WTC11 (cell line): ENCODE measurements around the gene MS4A4A. TPM values are rescaled to one million over a fixed set of nuclear protein-coding genes. Genes with fewer than 3 reads are reported as not detected.

Experiments used
- ATAC-seq: fragments of 200-7000 bp; cut with Tn5 transposase; 2 replicates; pipeline ENCODE4 v1.10.0; 2021; ENCODE audit warnings: mild to moderate bottlenecking, moderate library complexity
- CTCF ChIA-PET: fragments of 300-600 bp; sonication (Branson Sonifier 250); formaldehyde crosslinking; loops from one replicate; lab custom pipeline; 2021; ENCODE audit warnings: antibody characterized with exemption; lab: Charles Lee
- POLR2A ChIA-PET: fragments of 350-600 bp; sonication (Branson Sonifier 250); formaldehyde crosslinking; loops from one replicate; lab custom pipeline; 2021; ENCODE audit warnings: antibody characterized with exemption; lab: Charles Lee
- DNase-seq: peaks from one replicate; pipeline ENCODE4 v3.0.0; 2021; ENCODE audit warnings: low spot score
- H3K27ac Mint-ChIP-seq: 2 replicates; pipeline ENCODE4 v1.8.0; 2021; ENCODE audit warnings: mixed read lengths
- H3K27me3 Mint-ChIP-seq: 2 replicates; pipeline ENCODE4 v1.8.0; 2021; ENCODE audit warnings: low read depth, mild to moderate bottlenecking, moderate library complexity, mixed read lengths
- H3K36me3 Mint-ChIP-seq: 2 replicates; pipeline ENCODE4 v1.8.0; 2021; ENCODE audit warnings: mixed read lengths
- H3K4me1 Mint-ChIP-seq: 2 replicates; pipeline ENCODE4 v1.8.0; 2022; ENCODE audit warnings: mixed read lengths
- H3K4me3 Mint-ChIP-seq: 2 replicates; pipeline ENCODE4 v1.8.0; 2021; ENCODE audit warnings: mild to moderate bottlenecking, moderate library complexity, mixed read lengths
- H3K9me3 Mint-ChIP-seq: 2 replicates; pipeline ENCODE4 v1.8.0; 2021; ENCODE audit warnings: mixed read lengths
- CTCF ChIP-seq: fragments of 200-600 bp; IDR thresholded peaks from 2 replicates; pipeline ENCODE4 v1.8.0; 2022; ENCODE audit warnings: antibody characterized with exemption
- FOXK1 ChIP-seq: sonication (generic); formaldehyde crosslinking; IDR thresholded peaks from 2 replicates; pipeline ENCODE4 v1.8.0; 2022; ENCODE audit warnings: mild to moderate bottlenecking, moderate library complexity, missing genetic modification reagents
- HMGXB4 ChIP-seq: sonication (generic); formaldehyde crosslinking; IDR thresholded peaks from 2 replicates; pipeline ENCODE4 v1.8.1; 2023; ENCODE audit warnings: mild to moderate bottlenecking, moderate library complexity, missing genetic modification reagents
- IRF2 ChIP-seq: sonication (generic); formaldehyde crosslinking; IDR thresholded peaks from 2 replicates; pipeline ENCODE4 v1.8.0; 2022; ENCODE audit warnings: low read depth, missing genetic modification reagents, borderline replicate concordance
- MXD4 ChIP-seq: fragments of 250-450 bp; sonication (Bioruptor Pico); IDR thresholded peaks from 2 replicates; pipeline ENCODE4 v1.8.0; 2021; ENCODE audit warnings: mild to moderate bottlenecking, moderate library complexity, borderline replicate concordance
- MYBL2 ChIP-seq: sonication (generic); formaldehyde crosslinking; IDR thresholded peaks from 2 replicates; pipeline ENCODE4 v1.8.1; 2023; ENCODE audit warnings: mild to moderate bottlenecking, moderate library complexity, missing genetic modification reagents
- NFATC4 ChIP-seq: fragments of 250-450 bp; sonication (Bioruptor Pico); IDR thresholded peaks from 2 replicates; pipeline ENCODE4 v1.9.0; 2021; ENCODE audit warnings: mild to moderate bottlenecking
- NR3C1 ChIP-seq: sonication (generic); formaldehyde crosslinking; conservative IDR thresholded peaks from 2 replicates; pipeline ENCODE4 v1.8.1; 2023; ENCODE audit warnings: low read depth, mild to moderate bottlenecking, missing genetic modification reagents
- RORB ChIP-seq: fragments of 250-450 bp; sonication (Bioruptor Pico); IDR thresholded peaks from 2 replicates; pipeline ENCODE4 v1.9.0; 2021; ENCODE audit warnings: mild to moderate bottlenecking
- SOX15 ChIP-seq: fragments of 250-450 bp; sonication (Bioruptor Pico); IDR thresholded peaks from 2 replicates; pipeline ENCODE4 v1.9.0; 2021; ENCODE audit warnings: mild to moderate bottlenecking
- STAT6 ChIP-seq: sonication (generic); formaldehyde crosslinking; conservative IDR thresholded peaks from 2 replicates; pipeline ENCODE4 v1.8.1; 2023; ENCODE audit warnings: mild to moderate bottlenecking, low read depth, missing genetic modification reagents, moderate library complexity
- ZNF219 ChIP-seq: sonication (generic); formaldehyde crosslinking; IDR thresholded peaks from 2 replicates; pipeline ENCODE4 v1.8.0; 2023; ENCODE audit warnings: missing genetic modification reagents, mild to moderate bottlenecking, borderline replicate concordance
- ZNF317 ChIP-seq: sonication (generic); formaldehyde crosslinking; IDR thresholded peaks from 2 replicates; pipeline ENCODE4 v1.8.1; 2023; ENCODE audit warnings: low read depth, mild to moderate bottlenecking, moderate library complexity, missing genetic modification reagents, borderline replicate concordance
- ZNF671 ChIP-seq: fragments of 250-450 bp; sonication (Bioruptor Pico); IDR thresholded peaks from 2 replicates; pipeline ENCODE4 v1.8.0; 2021; ENCODE audit warnings: mild to moderate bottlenecking
- total RNA-seq: library from RNA; stranded (reverse); gene quantifications from 3 replicates; pipeline ENCODE4 v1.2.3, GENCODE V29; 2021
- TF ChIP-seq, protein P1 (sequence below): sonication (generic); formaldehyde crosslinking; conservative IDR thresholded peaks from 2 replicates; pipeline ENCODE4 v1.8.1; 2022; ENCODE audit warnings: mild to moderate bottlenecking, missing genetic modification reagents
- TF ChIP-seq, protein P2 (sequence below): sonication (generic); formaldehyde crosslinking; IDR thresholded peaks from 2 replicates; pipeline ENCODE4 v1.8.1; 2022; ENCODE audit warnings: missing genetic modification reagents, borderline replicate concordance
- TF ChIP-seq, protein P3 (sequence below): sonication (generic); formaldehyde crosslinking; IDR thresholded peaks from 2 replicates; pipeline ENCODE4 v1.8.0; 2023; ENCODE audit warnings: missing genetic modification reagents, mild to moderate bottlenecking, borderline replicate concordance
- TF ChIP-seq, protein P4 (sequence below): sonication (generic); formaldehyde crosslinking; IDR thresholded peaks from 2 replicates; pipeline ENCODE4 v1.8.1; 2023; ENCODE audit warnings: mild to moderate bottlenecking, missing genetic modification reagents, moderate library complexity
- TF ChIP-seq, protein P5 (sequence below): fragments of 250-450 bp; sonication (Bioruptor Pico); conservative IDR thresholded peaks from 2 replicates; pipeline ENCODE4 v1.9.0; 2021; ENCODE audit warnings: mild to moderate bottlenecking

MS4A4A gene
- total RNA-seq, 1 experiment from 2014 or later = not detected

DNA sequence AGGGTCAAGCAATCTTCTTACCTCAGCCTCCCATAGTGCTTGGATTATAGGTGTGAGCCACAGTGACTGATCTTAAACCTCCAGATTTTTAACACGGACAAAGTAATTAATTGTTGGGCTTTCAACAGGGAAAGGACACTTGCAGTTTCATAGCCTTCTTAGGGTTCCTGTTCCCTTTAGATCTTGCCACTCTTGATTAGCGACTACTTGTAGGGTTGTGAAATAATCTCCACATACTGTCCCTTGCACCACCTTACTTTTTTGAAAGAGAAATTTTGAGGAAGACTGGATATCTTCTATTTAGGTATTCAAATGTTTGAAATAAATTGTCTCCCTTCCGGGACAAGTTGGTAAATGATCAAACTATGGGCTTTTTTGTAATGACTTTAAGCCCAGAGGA is 45.1 kb upstream of the MS4A4A start:
- Mint-ChIP-seq H3K4me3 (no peak overlapping the region), H3K27me3 (peaks cover 2% of the 10 kb centered on the region; the same call in 1 of the 2 replicates), H3K9me3 (peaks cover 6% of the 10 kb centered on the region; the same call in 1 of the 2 replicates), H3K36me3 (no peaks in the 10 kb centered on the region), H3K27ac (no peak overlapping the region), H3K4me1 (no peaks in the 10 kb centered on the region)
- DNase-seq (no peak), ATAC-seq (no peak)
- ChIA-PET CTCF (interaction anchor here (1.0 kb wide), 1 partner anchor 110 kb away, joined by 3 read pairs; no protein-coding TSS in a partner anchor), POLR2A (no interaction called here)
- TF ChIP-seq NFATC4 (CRISPR knock-in tag) = no peak
- TF ChIP-seq HMGXB4 (CRISPR knock-in tag) = no peak
- TF ChIP-seq ZNF317 = no peak
- TF ChIP-seq MXD4 (CRISPR knock-in tag) = no peak
- no peak for TF ChIP-seq NR3C1
- TF ChIP-seq, protein P1, sequence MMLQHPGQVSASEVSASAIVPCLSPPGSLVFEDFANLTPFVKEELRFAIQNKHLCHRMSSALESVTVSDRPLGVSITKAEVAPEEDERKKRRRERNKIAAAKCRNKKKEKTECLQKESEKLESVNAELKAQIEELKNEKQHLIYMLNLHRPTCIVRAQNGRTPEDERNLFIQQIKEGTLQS (CRISPR knock-in tag) = no peak
- TF ChIP-seq STAT6 (CRISPR knock-in tag) = no peak
- no peak for TF ChIP-seq MYBL2 (CRISPR knock-in tag)
- no peak for TF ChIP-seq RORB
- no peak for TF ChIP-seq IRF2 (CRISPR knock-in tag)
- TF ChIP-seq, protein P2, sequence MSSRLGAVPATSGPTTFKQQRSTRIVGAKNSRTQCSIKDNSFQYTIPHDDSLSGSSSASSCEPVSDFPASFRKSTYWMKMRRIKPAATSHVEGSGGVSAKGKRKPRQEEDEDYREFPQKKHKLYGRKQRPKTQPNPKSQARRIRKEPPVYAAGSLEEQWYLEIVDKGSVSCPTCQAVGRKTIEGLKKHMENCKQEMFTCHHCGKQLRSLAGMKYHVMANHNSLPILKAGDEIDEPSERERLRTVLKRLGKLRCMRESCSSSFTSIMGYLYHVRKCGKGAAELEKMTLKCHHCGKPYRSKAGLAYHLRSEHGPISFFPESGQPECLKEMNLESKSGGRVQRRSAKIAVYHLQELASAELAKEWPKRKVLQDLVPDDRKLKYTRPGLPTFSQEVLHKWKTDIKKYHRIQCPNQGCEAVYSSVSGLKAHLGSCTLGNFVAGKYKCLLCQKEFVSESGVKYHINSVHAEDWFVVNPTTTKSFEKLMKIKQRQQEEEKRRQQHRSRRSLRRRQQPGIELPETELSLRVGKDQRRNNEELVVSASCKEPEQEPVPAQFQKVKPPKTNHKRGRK = no peak
- TF ChIP-seq, protein P3, sequence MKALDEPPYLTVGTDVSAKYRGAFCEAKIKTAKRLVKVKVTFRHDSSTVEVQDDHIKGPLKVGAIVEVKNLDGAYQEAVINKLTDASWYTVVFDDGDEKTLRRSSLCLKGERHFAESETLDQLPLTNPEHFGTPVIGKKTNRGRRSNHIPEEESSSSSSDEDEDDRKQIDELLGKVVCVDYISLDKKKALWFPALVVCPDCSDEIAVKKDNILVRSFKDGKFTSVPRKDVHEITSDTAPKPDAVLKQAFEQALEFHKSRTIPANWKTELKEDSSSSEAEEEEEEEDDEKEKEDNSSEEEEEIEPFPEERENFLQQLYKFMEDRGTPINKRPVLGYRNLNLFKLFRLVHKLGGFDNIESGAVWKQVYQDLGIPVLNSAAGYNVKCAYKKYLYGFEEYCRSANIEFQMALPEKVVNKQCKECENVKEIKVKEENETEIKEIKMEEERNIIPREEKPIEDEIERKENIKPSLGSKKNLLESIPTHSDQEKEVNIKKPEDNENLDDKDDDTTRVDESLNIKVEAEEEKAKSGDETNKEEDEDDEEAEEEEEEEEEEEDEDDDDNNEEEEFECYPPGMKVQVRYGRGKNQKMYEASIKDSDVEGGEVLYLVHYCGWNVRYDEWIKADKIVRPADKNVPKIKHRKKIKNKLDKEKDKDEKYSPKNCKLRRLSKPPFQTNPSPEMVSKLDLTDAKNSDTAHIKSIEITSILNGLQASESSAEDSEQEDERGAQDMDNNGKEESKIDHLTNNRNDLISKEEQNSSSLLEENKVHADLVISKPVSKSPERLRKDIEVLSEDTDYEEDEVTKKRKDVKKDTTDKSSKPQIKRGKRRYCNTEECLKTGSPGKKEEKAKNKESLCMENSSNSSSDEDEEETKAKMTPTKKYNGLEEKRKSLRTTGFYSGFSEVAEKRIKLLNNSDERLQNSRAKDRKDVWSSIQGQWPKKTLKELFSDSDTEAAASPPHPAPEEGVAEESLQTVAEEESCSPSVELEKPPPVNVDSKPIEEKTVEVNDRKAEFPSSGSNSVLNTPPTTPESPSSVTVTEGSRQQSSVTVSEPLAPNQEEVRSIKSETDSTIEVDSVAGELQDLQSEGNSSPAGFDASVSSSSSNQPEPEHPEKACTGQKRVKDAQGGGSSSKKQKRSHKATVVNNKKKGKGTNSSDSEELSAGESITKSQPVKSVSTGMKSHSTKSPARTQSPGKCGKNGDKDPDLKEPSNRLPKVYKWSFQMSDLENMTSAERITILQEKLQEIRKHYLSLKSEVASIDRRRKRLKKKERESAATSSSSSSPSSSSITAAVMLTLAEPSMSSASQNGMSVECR = no peak
- TF ChIP-seq FOXK1 (CRISPR knock-in tag) = no peak
- TF ChIP-seq, protein P4, sequence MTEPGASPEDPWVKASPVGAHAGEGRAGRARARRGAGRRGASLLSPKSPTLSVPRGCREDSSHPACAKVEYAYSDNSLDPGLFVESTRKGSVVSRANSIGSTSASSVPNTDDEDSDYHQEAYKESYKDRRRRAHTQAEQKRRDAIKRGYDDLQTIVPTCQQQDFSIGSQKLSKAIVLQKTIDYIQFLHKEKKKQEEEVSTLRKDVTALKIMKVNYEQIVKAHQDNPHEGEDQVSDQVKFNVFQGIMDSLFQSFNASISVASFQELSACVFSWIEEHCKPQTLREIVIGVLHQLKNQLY = no peak

GRCh38 chr11:60240662-60241061 is 39.8 kb upstream of the MS4A4A start:
- H3K36me3 Mint-ChIP-seq = no peaks in the 10 kb centered on the region
- no peaks in the 10 kb centered on the region for H3K9me3 Mint-ChIP-seq
- CTCF ChIA-PET = no interaction called here
- POLR2A ChIA-PET = no interaction called here
- H3K27ac Mint-ChIP-seq = no peak overlapping the region
- peaks cover 2% of the 10 kb centered on the region; the same call in 1 of the 2 replicates for H3K27me3 Mint-ChIP-seq
- no peak overlapping the region for H3K4me3 Mint-ChIP-seq
- no peak for ATAC-seq
- DNase-seq = no peak
- H3K4me1 Mint-ChIP-seq = no peaks in the 10 kb centered on the region
- TF ChIP-seq CTCF (no peak), SOX15 (CRISPR knock-in tag) (no peak), ZNF219 (CRISPR knock-in tag) (no peak), ZNF671 (CRISPR knock-in tag) (no peak)
- TF ChIP-seq, protein P5, sequence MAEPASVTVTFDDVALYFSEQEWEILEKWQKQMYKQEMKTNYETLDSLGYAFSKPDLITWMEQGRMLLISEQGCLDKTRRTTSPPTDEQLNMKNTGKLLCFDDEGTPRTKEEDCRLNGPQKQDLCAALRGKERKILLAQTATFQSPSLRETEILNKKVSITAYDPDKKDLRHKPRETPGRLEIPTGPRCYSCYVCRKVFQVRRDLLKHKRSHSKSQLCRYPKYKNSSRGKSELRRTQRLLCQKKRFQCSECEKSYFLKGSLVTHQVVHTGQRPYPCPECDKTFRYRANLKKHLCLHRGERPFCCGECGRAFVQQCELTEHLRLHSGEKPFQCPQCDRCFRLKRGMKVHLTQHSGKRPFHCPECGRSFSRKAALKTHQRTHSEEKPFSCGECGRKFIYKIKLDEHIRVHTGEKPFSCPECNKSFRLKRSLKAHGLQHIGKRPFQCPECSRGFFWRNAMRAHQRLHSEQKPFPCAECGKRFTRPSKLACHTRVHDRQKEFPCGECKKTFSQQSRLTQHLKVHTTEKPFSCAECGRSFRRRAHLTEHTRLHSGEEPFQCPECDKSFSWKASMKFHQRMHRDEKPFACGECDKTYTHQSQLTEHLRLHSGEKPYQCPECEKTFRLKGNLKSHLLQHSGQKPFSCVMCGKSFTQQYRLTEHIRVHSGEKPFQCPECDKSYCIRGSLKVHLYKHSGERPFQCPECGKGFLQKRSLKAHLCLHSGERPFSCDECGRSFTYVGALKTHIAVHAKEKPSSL = no peak
